HUDEP-2 (cell line): ENCODE data around the gene PPFIBP1.
A peak's percentile ranks its signal among the peaks of the same experiment; 100 is the strongest.
"Not testable (repeated sequence)": the region's sequence is repeated elsewhere in the genome, so short reads cannot be mapped to it uniquely, and the experiment has no call there.

Experiments
- DNase-seq, 76 experiments: peaks; one replicate each; lab custom pipeline; 2025; ENCODE audit not compliant: unreplicated experiment in 76 of 76; lab: John Stamatoyannopoulos, UW

The PPFIBP1 gene

GRCh38 chr12:27619308-27619707 is 95.3 kb downstream of the PPFIBP1 start:
- DNase-seq, result no peak

- no peak for DNase-seq
Measured at GRCh38 chr12:27620121-27620520, 96.1 kb downstream of the PPFIBP1 start.

GRCh38 chr12:27622436-27623195 is 98.6 kb downstream of the PPFIBP1 start:
- DNase-seq, result no peak

- DNase-seq, result no peak
Measured at GRCh38 chr12:27623645-27624044, 99.6 kb downstream of the PPFIBP1 start.

GRCh38 chr12:27624586-27624985 is 100.6 kb downstream of the PPFIBP1 start:
- no peak for DNase-seq

GRCh38 chr12:27627123-27627852 is 103.3 kb downstream of the PPFIBP1 start:
- no peak for DNase-seq

GRCh38 chr12:27627853-27628469 is 104.0 kb downstream of the PPFIBP1 start:
- not testable (repeated sequence) for DNase-seq

GRCh38 chr12:27630219-27630618 is 106.2 kb downstream of the PPFIBP1 start:
- not testable (repeated sequence) for DNase-seq

- DNase-seq, result no peak
Measured at GRCh38 chr12:27631365-27631764, 107.4 kb downstream of the PPFIBP1 start.

GRCh38 chr12:27631813-27632491 is 107.9 kb downstream of the PPFIBP1 start:
- no peak for DNase-seq

- DNase-seq, result peak in 3 of 76 experiments; percentile 2 to 9 (median 2)
Measured at GRCh38 chr12:27635349-27635972, 111.5 kb downstream of the PPFIBP1 start.

GRCh38 chr12:27636569-27636968 is 112.6 kb downstream of the PPFIBP1 start:
- not testable (repeated sequence) for DNase-seq

- no peak for DNase-seq
Measured at GRCh38 chr12:27637524-27637923, 113.5 kb downstream of the PPFIBP1 start.

- DNase-seq, result no peak
Measured at GRCh38 chr12:27639265-27639664, 115.3 kb downstream of the PPFIBP1 start.

- not testable (repeated sequence) for DNase-seq
Measured at GRCh38 chr12:27640566-27641200, 116.7 kb downstream of the PPFIBP1 start.

GRCh38 chr12:27642361-27642760 is 118.4 kb downstream of the PPFIBP1 start:
- DNase-seq, result not testable (repeated sequence)

- DNase-seq, result not testable (repeated sequence)
Measured at GRCh38 chr12:27642892-27643291, 118.9 kb downstream of the PPFIBP1 start.

- DNase-seq, result no peak
Measured at GRCh38 chr12:27644158-27644845, 120.3 kb downstream of the PPFIBP1 start.

GRCh38 chr12:27645671-27646070 is 121.7 kb downstream of the PPFIBP1 start:
- no peak for DNase-seq
